ENCODE results near the gene WDR87. TPM values are rescaled to one million over a fixed set of nuclear protein-coding genes. Genes with fewer than 3 reads are reported as not detected.
A peak's percentile ranks its signal among the peaks of the same experiment; 100 is the strongest.

WDR87 gene
- total and polyA plus RNA-seq, 4 experiments from 2014 or later = not detected

DNA sequence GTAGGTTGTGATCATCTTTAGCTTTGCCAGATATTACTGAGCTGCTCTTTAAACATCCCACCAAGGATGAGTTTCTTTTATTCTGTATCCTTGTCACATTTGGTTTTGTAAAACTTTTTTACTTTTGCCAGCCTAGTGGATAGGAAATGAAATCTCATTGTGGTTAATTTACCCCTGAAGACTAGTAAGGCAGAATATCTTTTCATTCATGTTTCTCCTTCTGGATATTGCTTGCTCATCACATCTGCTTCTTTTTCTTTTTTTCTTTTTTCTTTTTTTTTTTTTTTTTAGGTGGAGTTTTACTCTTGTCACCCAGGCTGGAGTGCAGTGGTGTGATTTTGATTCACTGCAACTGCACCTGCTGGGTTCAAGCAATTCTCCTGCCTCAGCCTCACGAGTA lies 32.0 kb upstream of the WDR87 start:
- no peak overlapping the region for H3K27ac Mint-ChIP-seq
- no peaks in the 10 kb centered on the region for H3K4me1 ChIP-seq (ENCODE audit: insufficient read depth, low read length)
- H3K36me3 Mint-ChIP-seq = peaks cover 8 to 45% of the 10 kb centered on the region in 2 donors
- no peak overlapping the region for H3K4me3 Mint-ChIP-seq
- H3K9me3 ChIP-seq (ENCODE audit: control insufficient read depth in 1 of 2, low read length in 2 of 2) = no peaks in the 10 kb centered on the region
- CTCF ChIA-PET (ENCODE audit: partially characterized antibody) = interaction anchor here (1.4 kb wide), 1 partner anchor 36 kb away, joined by 3 read pairs; no protein-coding TSS in a partner anchor
- H3K4me1 Mint-ChIP-seq = peaks cover 2 to 9% (median 5%) of the 10 kb centered on the region in 4 donors
- H3K27me3 ChIP-seq (ENCODE audit: insufficient read depth, low read length) = no peaks in the 10 kb centered on the region
- POLR2A ChIA-PET (ENCODE audit: partially characterized antibody) = no interaction called here
- no peaks in the 10 kb centered on the region for H3K27me3 Mint-ChIP-seq
- peaks cover 0 to 17% (median 9%) of the 10 kb centered on the region in 8 donors for H3K9me3 Mint-ChIP-seq
- H3K36me3 ChIP-seq (ENCODE audit: insufficient read depth, low read length) = no peaks in the 10 kb centered on the region
- DNase-seq = no peak
- intact Hi-C loops (cut with micrococcal nuclease) = no loop called here
- H3K27ac ChIP-seq (ENCODE audit: low read depth, low read length) = no peak overlapping the region
- H3K4me3 ChIP-seq (ENCODE audit: low read length in 2 of 2) = no peak overlapping the region

DNA sequence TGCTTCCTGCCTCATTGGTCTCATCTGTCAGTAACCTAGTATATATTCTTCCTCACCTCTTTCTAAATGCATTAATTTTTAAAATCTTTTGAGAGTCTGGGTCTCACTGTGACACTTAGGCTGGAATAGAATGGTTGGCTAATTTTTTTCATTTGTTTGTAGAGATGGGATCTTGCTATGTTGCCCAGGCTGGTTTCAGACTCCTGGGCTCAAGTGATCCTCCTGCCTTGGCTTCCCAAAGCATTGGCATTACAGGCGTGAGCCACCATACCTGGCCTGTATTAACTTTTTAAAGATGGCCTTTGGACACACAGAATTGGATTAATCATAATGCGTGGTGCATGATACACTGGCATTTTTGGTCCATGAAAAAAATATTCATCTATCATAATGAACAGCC lies 30.5 kb upstream of the WDR87 start:
- H3K27ac ChIP-seq (ENCODE audit: low read depth, low read length) = no peak overlapping the region
- CTCF ChIA-PET (ENCODE audit: partially characterized antibody) = no interaction called here
- DNase-seq = no peak
- H3K36me3 ChIP-seq (ENCODE audit: insufficient read depth, low read length) = no peaks in the 10 kb centered on the region
- Mint-ChIP-seq H3K9me3 (peaks cover 0 to 20% (median 9%) of the 10 kb centered on the region in 8 donors), H3K4me3 (no peak overlapping the region), H3K27ac (no peak overlapping the region), H3K4me1 (peaks cover 4 to 11% (median 7%) of the 10 kb centered on the region in 4 donors), H3K36me3 (peaks cover 13 to 44% of the 10 kb centered on the region in 2 donors), H3K27me3 (no peaks in the 10 kb centered on the region)
- intact Hi-C loops (cut with micrococcal nuclease) = no loop called here
- no peaks in the 10 kb centered on the region for H3K4me1 ChIP-seq (ENCODE audit: insufficient read depth, low read length)
- no peaks in the 10 kb centered on the region for H3K9me3 ChIP-seq (ENCODE audit: control insufficient read depth in 1 of 2, low read length in 2 of 2)
- no peak overlapping the region for H3K4me3 ChIP-seq (ENCODE audit: low read length in 2 of 2)
- POLR2A ChIA-PET (ENCODE audit: partially characterized antibody) = no interaction called here
- no peaks in the 10 kb centered on the region for H3K27me3 ChIP-seq (ENCODE audit: insufficient read depth, low read length)

DNA sequence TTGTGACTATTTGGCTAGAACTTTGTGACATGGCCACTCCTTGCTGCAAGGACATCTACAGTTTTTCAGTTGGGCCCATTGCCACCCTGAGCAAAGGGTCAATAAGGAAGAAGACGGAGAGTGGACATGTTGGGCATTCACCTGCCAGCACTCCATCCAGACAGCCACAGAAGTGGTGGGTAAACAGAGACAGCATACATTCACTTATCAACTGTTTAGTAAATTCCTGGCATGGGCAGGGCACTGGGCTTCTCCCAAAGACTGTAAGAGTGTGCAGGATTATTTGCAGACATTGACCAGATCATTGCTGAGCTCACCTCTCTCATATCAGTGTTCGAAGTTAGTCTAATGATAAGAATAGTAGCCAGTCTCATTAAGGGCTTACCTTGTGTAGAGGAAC lies 29.8 kb upstream of the WDR87 start:
- peaks cover 13 to 42% of the 10 kb centered on the region in 2 donors for H3K36me3 Mint-ChIP-seq
- H3K9me3 Mint-ChIP-seq = peaks cover 0 to 20% (median 9%) of the 10 kb centered on the region in 8 donors
- Histone ChIP-seq H3K4me3 (ENCODE audit: low read length in 2 of 2) (no peak overlapping the region), H3K4me1 (ENCODE audit: insufficient read depth, low read length) (no peaks in the 10 kb centered on the region), H3K36me3 (ENCODE audit: insufficient read depth, low read length) (no peaks in the 10 kb centered on the region), H3K9me3 (ENCODE audit: control insufficient read depth in 1 of 2, low read length in 2 of 2) (no peaks in the 10 kb centered on the region), H3K27ac (ENCODE audit: low read depth, low read length) (no peak overlapping the region), H3K27me3 (ENCODE audit: insufficient read depth, low read length) (no peaks in the 10 kb centered on the region)
- ChIA-PET POLR2A (ENCODE audit: partially characterized antibody) (no interaction called here), CTCF (ENCODE audit: partially characterized antibody) (no interaction called here)
- H3K4me1 Mint-ChIP-seq = peaks cover 4 to 11% (median 7%) of the 10 kb centered on the region in 4 donors
- no peak for DNase-seq
- intact Hi-C loops (cut with micrococcal nuclease) = no loop called here
- H3K27ac Mint-ChIP-seq = no peak overlapping the region
- no peaks in the 10 kb centered on the region for H3K27me3 Mint-ChIP-seq
- H3K4me3 Mint-ChIP-seq = no peak overlapping the region

DNA sequence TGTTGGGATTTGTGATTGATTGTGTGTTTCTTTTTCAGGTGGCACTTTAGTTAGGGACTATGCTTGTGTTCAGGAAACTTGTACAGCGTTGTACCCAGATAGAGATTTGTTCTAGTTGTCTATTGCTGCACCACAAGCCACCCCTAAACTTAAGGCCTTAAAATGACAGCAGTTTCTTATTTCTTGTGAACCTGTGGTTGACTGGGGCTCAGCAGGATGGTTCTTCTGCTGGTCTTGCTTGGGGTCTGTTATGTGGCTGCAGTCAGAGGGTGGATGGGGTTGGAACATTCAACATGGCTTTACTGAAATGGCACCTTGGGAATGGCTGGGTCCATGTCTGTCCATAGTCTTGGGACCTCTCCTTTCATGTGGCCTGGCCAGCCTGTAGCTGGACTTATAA lies 28.9 kb upstream of the WDR87 start:
- no peak for DNase-seq
- Histone ChIP-seq H3K4me1 (ENCODE audit: insufficient read depth, low read length) (no peaks in the 10 kb centered on the region), H3K9me3 (ENCODE audit: control insufficient read depth in 1 of 2, low read length in 2 of 2) (no peaks in the 10 kb centered on the region), H3K4me3 (ENCODE audit: low read length in 2 of 2) (no peak overlapping the region), H3K27me3 (ENCODE audit: insufficient read depth, low read length) (no peaks in the 10 kb centered on the region), H3K27ac (ENCODE audit: low read depth, low read length) (no peak overlapping the region), H3K36me3 (ENCODE audit: insufficient read depth, low read length) (no peaks in the 10 kb centered on the region)
- Mint-ChIP-seq H3K9me3 (peaks cover 0 to 20% (median 9%) of the 10 kb centered on the region in 8 donors), H3K27ac (no peak overlapping the region), H3K4me1 (peaks cover 4 to 11% (median 7%) of the 10 kb centered on the region in 4 donors), H3K4me3 (no peak overlapping the region), H3K27me3 (no peaks in the 10 kb centered on the region), H3K36me3 (peaks cover 13 to 41% of the 10 kb centered on the region in 2 donors)
- intact Hi-C loops (cut with micrococcal nuclease) = no loop called here
- POLR2A ChIA-PET (ENCODE audit: partially characterized antibody) = no interaction called here
- CTCF ChIA-PET (ENCODE audit: partially characterized antibody) = no interaction called here

DNA sequence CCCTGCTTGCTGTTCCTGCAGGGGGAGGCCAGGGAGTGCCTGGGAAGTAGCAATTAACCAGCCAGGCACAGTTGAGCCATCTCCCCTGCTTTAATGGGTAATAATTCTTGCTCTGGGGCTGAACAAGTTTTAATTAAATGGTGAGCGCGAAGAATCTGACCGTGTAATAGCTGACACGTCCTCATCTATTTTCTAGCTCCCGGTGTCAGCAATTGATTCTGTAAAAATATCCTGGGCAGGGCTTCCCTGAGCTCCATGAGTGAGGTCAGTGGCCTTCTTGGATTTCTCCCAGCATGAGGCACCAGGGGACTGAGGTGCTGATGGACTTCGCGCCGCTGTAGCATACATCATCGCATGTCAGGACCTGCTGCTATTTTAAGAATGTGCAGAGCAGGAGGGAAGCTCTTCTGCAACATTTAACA lies 27.6 kb upstream of the WDR87 start:
- H3K36me3 Mint-ChIP-seq = peaks cover 13 to 33% of the 10 kb centered on the region in 2 donors
- H3K4me3 Mint-ChIP-seq = no peak overlapping the region
- Histone ChIP-seq H3K27me3 (ENCODE audit: insufficient read depth, low read length) (no peaks in the 10 kb centered on the region), H3K4me3 (ENCODE audit: low read length in 2 of 2) (no peak overlapping the region), H3K27ac (ENCODE audit: low read depth, low read length) (no peak overlapping the region), H3K9me3 (ENCODE audit: control insufficient read depth in 1 of 2, low read length in 2 of 2) (no peaks in the 10 kb centered on the region), H3K4me1 (ENCODE audit: insufficient read depth, low read length) (no peaks in the 10 kb centered on the region), H3K36me3 (ENCODE audit: insufficient read depth, low read length) (no peaks in the 10 kb centered on the region)
- ChIA-PET POLR2A (ENCODE audit: partially characterized antibody) (no interaction called here), CTCF (ENCODE audit: partially characterized antibody) (no interaction called here)
- intact Hi-C loops (cut with micrococcal nuclease) = no loop called here
- H3K9me3 Mint-ChIP-seq = peaks cover 0 to 20% (median 8%) of the 10 kb centered on the region in 8 donors
- DNase-seq = no peak
- peaks cover 4 to 11% (median 6%) of the 10 kb centered on the region in 4 donors for H3K4me1 Mint-ChIP-seq
- H3K27ac Mint-ChIP-seq = peak overlapping the region in 1 of 7 donors; percentile 29
- H3K27me3 Mint-ChIP-seq = no peaks in the 10 kb centered on the region

DNA sequence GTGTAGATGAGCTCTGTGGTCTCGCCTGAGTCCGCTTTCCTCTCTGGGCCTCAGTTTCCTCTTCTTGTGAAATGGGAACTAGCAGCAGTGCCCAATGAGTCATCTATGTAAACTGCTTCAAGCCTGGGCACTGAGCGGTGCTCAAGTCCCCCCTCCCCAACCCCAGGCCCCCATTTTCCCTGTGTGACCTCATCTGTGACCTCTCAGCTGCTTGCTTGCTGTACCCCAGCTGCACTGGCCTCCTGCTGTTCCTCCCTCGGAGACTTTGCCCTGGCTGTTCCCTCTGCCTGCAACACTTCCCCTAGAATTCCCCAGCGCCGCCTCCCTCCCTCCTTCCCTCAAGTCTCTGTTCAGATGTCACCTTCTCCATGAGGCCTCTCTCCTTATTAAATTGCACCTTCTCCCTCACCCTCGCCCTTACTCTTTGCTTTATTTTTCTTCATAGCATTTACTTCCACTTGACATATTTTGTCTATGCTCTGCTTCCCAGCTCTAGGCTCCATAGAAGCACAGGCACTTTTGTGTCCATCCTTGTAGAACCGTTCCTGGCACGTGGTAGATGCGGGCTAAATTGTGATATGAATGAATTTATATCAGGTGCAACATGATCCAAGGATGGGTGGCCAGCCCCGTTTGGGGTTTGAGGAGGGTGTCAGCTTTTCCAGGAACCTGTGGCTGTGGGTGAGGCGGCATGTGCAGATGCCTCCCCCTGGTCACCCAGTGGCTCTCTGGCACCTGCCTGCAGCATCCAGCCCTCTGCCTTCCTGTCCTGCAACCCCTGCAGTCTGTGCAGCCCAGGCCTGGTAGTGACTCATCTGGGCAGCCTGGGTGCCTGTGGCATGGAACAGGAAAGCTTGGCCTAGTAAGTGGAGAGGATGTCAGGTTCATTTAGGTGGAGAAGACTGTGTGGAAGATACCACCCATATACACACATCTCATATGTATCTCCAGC lies 26.9 kb upstream of the WDR87 start:
- H3K4me3 Mint-ChIP-seq = no peak overlapping the region
- H3K27ac Mint-ChIP-seq = no peak overlapping the region
- Histone ChIP-seq H3K4me3 (ENCODE audit: low read length in 2 of 2) (no peak overlapping the region), H3K9me3 (ENCODE audit: control insufficient read depth in 1 of 2, low read length in 2 of 2) (no peaks in the 10 kb centered on the region), H3K36me3 (ENCODE audit: insufficient read depth, low read length) (no peaks in the 10 kb centered on the region), H3K27ac (ENCODE audit: low read depth, low read length) (no peak overlapping the region), H3K27me3 (ENCODE audit: insufficient read depth, low read length) (no peaks in the 10 kb centered on the region), H3K4me1 (ENCODE audit: insufficient read depth, low read length) (no peaks in the 10 kb centered on the region)
- CTCF ChIA-PET (ENCODE audit: partially characterized antibody) = no interaction called here
- peaks cover 0 to 20% (median 8%) of the 10 kb centered on the region in 8 donors for H3K9me3 Mint-ChIP-seq
- peaks cover 4 to 11% (median 5%) of the 10 kb centered on the region in 4 donors for H3K4me1 Mint-ChIP-seq
- POLR2A ChIA-PET (ENCODE audit: partially characterized antibody) = no interaction called here
- no peaks in the 10 kb centered on the region for H3K27me3 Mint-ChIP-seq
- DNase-seq = no peak
- intact Hi-C loops (cut with micrococcal nuclease) = no loop called here
- peaks cover 13 to 36% of the 10 kb centered on the region in 2 donors for H3K36me3 Mint-ChIP-seq

DNA sequence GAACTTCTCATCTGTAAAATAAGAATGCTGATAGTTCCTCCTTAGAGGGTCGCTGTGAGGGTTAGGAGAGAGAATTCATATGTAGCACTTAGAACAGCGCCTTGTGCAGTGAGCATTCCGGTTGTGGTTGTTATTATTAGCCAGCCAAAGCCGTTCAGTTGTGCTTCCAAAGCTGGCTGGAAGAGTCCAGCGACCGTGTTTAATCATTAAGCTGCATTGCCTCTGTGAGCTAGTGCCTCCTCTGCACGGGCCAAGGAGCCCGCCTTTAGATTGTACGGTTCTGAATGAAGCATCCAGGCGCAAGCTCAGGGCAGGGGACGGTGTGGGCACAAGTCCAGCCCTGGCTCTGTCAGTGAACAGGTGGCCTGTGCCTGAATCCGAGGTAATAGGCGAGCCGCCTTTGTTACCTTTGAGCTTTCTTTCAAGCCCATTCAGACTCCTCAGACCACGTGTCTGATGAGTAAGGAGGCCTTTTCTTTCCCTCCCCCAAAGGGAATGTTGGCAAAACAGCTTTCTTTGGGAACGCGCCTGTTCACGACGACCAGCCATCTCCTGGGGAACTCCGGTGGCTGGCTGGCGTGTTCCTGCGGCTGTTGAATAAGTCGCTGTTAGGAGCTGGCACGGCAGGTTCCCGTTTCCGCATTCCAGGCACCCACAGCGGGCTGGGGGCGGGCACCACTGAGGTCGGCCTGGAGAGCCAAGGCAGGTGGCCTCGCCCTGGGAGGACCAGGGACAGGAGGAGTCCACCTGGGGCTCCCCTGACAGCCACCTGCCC lies 25.7 kb upstream of the WDR87 start:
- Mint-ChIP-seq H3K4me1 (peaks cover 5 to 11% (median 9%) of the 10 kb centered on the region in 4 donors), H3K27me3 (no peaks in the 10 kb centered on the region), H3K9me3 (peaks cover 0 to 20% (median 8%) of the 10 kb centered on the region in 8 donors), H3K27ac (no peak overlapping the region), H3K36me3 (peaks cover 13 to 36% of the 10 kb centered on the region in 2 donors), H3K4me3 (no peak overlapping the region)
- CTCF ChIA-PET (ENCODE audit: partially characterized antibody) = interaction anchor here (0.9 to 1.6 kb wide), 2 partner anchors 203 to 212 kb away, joined by 3 read pairs; no protein-coding TSS in a partner anchor
- intact Hi-C loops (cut with micrococcal nuclease) = no loop called here
- POLR2A ChIA-PET (ENCODE audit: partially characterized antibody) = no interaction called here
- Histone ChIP-seq H3K9me3 (ENCODE audit: control insufficient read depth in 1 of 2, low read length in 2 of 2) (no peaks in the 10 kb centered on the region), H3K36me3 (ENCODE audit: insufficient read depth, low read length) (no peaks in the 10 kb centered on the region), H3K4me3 (ENCODE audit: low read length in 2 of 2) (no peak overlapping the region), H3K4me1 (ENCODE audit: insufficient read depth, low read length) (no peaks in the 10 kb centered on the region), H3K27me3 (ENCODE audit: insufficient read depth, low read length) (no peaks in the 10 kb centered on the region), H3K27ac (ENCODE audit: low read depth, low read length) (no peak overlapping the region)
- no peak for DNase-seq

Measured in CD4-positive, alpha-beta memory T cell (primary cell).